ENCODE results near the gene RNF167.

- TF ChIP-seq EZH2phosphoT487 (IDR thresholded peaks at IDR 0.05; ENCODE audit: insufficient read depth, low read depth) (no peak), EZH2 (IDR thresholded peaks at IDR 0.05; ENCODE audit: insufficient read depth, poor library complexity, severe bottlenecking) (no peak)
These were observed 38.7 kb downstream of the RNF167 start for GRCh38 chr17:4978726-4979125.
